Activated B cell treated with CpG ODN at 0.5 μM for 24 hours (primary cell): ENCODE results near the gene GABPB1. TPM values are rescaled to one million over a fixed set of nuclear protein-coding genes. Genes with fewer than 3 reads are reported as not detected.

ENCODE experiments used
- ATAC-seq: fragments of 200-7000 bp; cut with Tn5 transposase; one replicate; pipeline ENCODE4 v1.10.0; 2021; ENCODE audit warnings: low read depth, mild to moderate bottlenecking, moderate library complexity
- CTCF ChIA-PET: fragments of 350-600 bp; sonication (Branson Sonifier 250); formaldehyde crosslinking; loops from one replicate; lab custom pipeline; 2021; ENCODE audit warnings: antibody characterized with exemption; lab: Charles Lee
- POLR2A ChIA-PET: fragments of 350-600 bp; sonication (Branson Sonifier 250); formaldehyde crosslinking; loops from one replicate; lab custom pipeline; 2021; ENCODE audit warnings: antibody characterized with exemption; lab: Charles Lee
- DNase-seq: peaks from one replicate; pipeline ENCODE4 v3.0.0; 2022
- H3K27ac Mint-ChIP-seq: one replicate; pipeline ENCODE4 v1.8.0; 2020; ENCODE audit warnings: mixed read lengths
- H3K27me3 Mint-ChIP-seq: one replicate; pipeline ENCODE4 v1.8.0; 2021; ENCODE audit warnings: mixed read lengths
- H3K36me3 Mint-ChIP-seq: one replicate; pipeline ENCODE4 v1.8.0; 2021; ENCODE audit warnings: low read depth, mixed read lengths
- H3K4me1 Mint-ChIP-seq: one replicate; pipeline ENCODE4 v1.8.0; 2021; ENCODE audit warnings: mixed read lengths
- H3K4me3 Mint-ChIP-seq: one replicate; pipeline ENCODE4 v1.8.0; 2020; ENCODE audit warnings: mild to moderate bottlenecking, mixed read lengths
- H3K9me3 Mint-ChIP-seq: one replicate; pipeline ENCODE4 v1.8.0; 2020; ENCODE audit warnings: mixed read lengths
- CTCF ChIP-seq: fragments of 200-600 bp; IDR thresholded peaks from one replicate; pipeline ENCODE4 v1.8.0; 2022; ENCODE audit warnings: antibody characterized with exemption, mild to moderate bottlenecking
- intact Hi-C: fragments of 100-400 bp; cut with micrococcal nuclease; formaldehyde crosslinking; loops from one replicate; pipeline ENCODE4 v1.15.1; 2024
- total RNA-seq: library from RNA; stranded (reverse); gene quantifications from 2 replicates; pipeline ENCODE4 v1.2.3, GENCODE V29; 2022

GABPB1 gene
- total RNA-seq, 1 donor from 2014 or later = 32.7 TPM

GRCh38 chr15:50307799-50308198, 47.2 kb downstream of the GABPB1 start:
- ATAC-seq = no peak
- no peak overlapping the region for H3K4me3 Mint-ChIP-seq
- H3K36me3 Mint-ChIP-seq = peaks cover 48% of the 10 kb centered on the region
- intact Hi-C loops = no loop called here
- H3K27me3 Mint-ChIP-seq = no peaks in the 10 kb centered on the region
- no peak for DNase-seq
- TF ChIP-seq CTCF = no peak
- ChIA-PET CTCF (no interaction called here), POLR2A (no interaction called here)
- H3K4me1 Mint-ChIP-seq = peaks cover 2% of the 10 kb centered on the region
- H3K9me3 Mint-ChIP-seq = peaks cover 12% of the 10 kb centered on the region
- H3K27ac Mint-ChIP-seq = no peak overlapping the region

- intact Hi-C loops = no loop called here
- Mint-ChIP-seq H3K9me3 (peaks cover 12% of the 10 kb centered on the region), H3K4me3 (no peak overlapping the region), H3K27me3 (no peaks in the 10 kb centered on the region), H3K27ac (no peak overlapping the region), H3K36me3 (peaks cover 67% of the 10 kb centered on the region), H3K4me1 (peaks cover 11% of the 10 kb centered on the region)
- CTCF ChIA-PET = no interaction called here
- POLR2A ChIA-PET = no interaction called here
- DNase-seq (no peak), ATAC-seq (no peak)
- TF ChIP-seq CTCF = no peak
These were observed 50.2 kb downstream of the GABPB1 start for GRCh38 chr15:50304836-50305235.

- POLR2A ChIA-PET = no interaction called here
- Mint-ChIP-seq H3K27ac (no peak overlapping the region), H3K36me3 (peaks cover 68% of the 10 kb centered on the region), H3K4me1 (peaks cover 11% of the 10 kb centered on the region), H3K9me3 (peaks cover 4% of the 10 kb centered on the region), H3K27me3 (no peaks in the 10 kb centered on the region), H3K4me3 (no peak overlapping the region)
- CTCF ChIA-PET = no interaction called here
- no peak for TF ChIP-seq CTCF
- no peak for ATAC-seq
- intact Hi-C loops = no loop called here
- DNase-seq = no peak
These were observed 52.4 kb downstream of the GABPB1 start for GRCh38 chr15:50302581-50302980.

- ChIA-PET POLR2A (no interaction called here), CTCF (no interaction called here)
- no peaks in the 10 kb centered on the region for H3K27me3 Mint-ChIP-seq
- peaks cover 66% of the 10 kb centered on the region for H3K36me3 Mint-ChIP-seq
- TF ChIP-seq CTCF = no peak
- H3K4me1 Mint-ChIP-seq = peaks cover 11% of the 10 kb centered on the region
- no peaks in the 10 kb centered on the region for H3K9me3 Mint-ChIP-seq
- intact Hi-C loops = no loop called here
- DNase-seq (no peak), ATAC-seq (no peak)
- H3K4me3 Mint-ChIP-seq = no peak overlapping the region
- H3K27ac Mint-ChIP-seq = no peak overlapping the region
These were observed 56.7 kb downstream of the GABPB1 start for GRCh38 chr15:50298340-50298739.

GRCh38 chr15:50295966-50296365, 59.0 kb downstream of the GABPB1 start:
- ChIA-PET CTCF (no interaction called here), POLR2A (no interaction called here)
- no peaks in the 10 kb centered on the region for H3K27me3 Mint-ChIP-seq
- intact Hi-C loops = no loop called here
- no peaks in the 10 kb centered on the region for H3K4me1 Mint-ChIP-seq
- H3K4me3 Mint-ChIP-seq = no peak overlapping the region
- DNase-seq (no peak), ATAC-seq (no peak)
- H3K9me3 Mint-ChIP-seq = no peaks in the 10 kb centered on the region
- H3K27ac Mint-ChIP-seq = no peak overlapping the region
- no peak for TF ChIP-seq CTCF
- peaks cover 56% of the 10 kb centered on the region for H3K36me3 Mint-ChIP-seq
